HEK293 (cell line): Measurements from ENCODE around the gene KPNA3.

Experiments
- ZBTB7A ChIP-seq: fragments of 450-650 bp; formaldehyde crosslinking; IDR thresholded peaks from 2 replicates; pipeline ENCODE4 v1.5.1; 2016; ENCODE audit warnings: low read depth, missing biosample characterization, missing genetic modification characterization
- ZNF223 ChIP-seq: fragments of 450-650 bp; formaldehyde crosslinking; IDR thresholded peaks from 2 replicates; pipeline ENCODE4 v1.5.1; 2016; ENCODE audit warnings: missing biosample characterization, missing genetic modification characterization
- ZNF423 ChIP-seq: fragments of 450-650 bp; formaldehyde crosslinking; IDR thresholded peaks from 2 replicates; pipeline ENCODE4 v1.5.1; 2016; ENCODE audit warnings: missing biosample characterization, missing genetic modification characterization

DNA sequence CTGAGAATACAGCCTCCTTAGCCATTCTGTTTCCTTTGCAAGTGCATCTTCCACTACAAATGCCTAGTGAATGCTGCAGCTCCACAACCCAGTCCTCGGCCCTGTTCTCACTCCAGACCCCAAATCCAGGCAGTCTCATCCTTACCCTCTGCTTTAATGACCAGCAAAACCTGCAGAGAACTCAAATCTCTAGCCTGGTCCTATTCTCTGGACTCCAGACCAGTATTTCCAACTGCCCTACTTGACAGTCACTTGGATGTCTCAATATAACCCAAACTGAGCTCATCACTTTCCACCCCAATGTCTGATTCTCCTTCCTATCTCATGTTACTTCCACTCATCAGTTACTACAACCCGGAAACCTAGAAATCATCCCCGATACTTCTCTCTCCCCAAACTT, 98.6 kb downstream of the KPNA3 start:
- TF ChIP-seq ZBTB7A (no peak), ZNF223 (tag by site-specific recombination) (no peak), ZNF423 (tag by site-specific recombination) (no peak)
